GM06990 (cell line): ENCODE data around the gene CLDN24.

Experiments used
- DNase-seq: peaks from one replicate; pipeline ENCODE4 v3.0.0-alpha.2; 2011; ENCODE audit not compliant: insufficient read length; ENCODE audit errors: extremely low read depth
- H3K27me3 ChIP-seq: replicated peaks from 2 replicates; pipeline ENCODE4 v1.6.0; 2011; ENCODE audit warnings: low read length; ENCODE audit not compliant: control insufficient read depth, insufficient read depth
- H3K36me3 ChIP-seq: 2 replicates; pipeline ENCODE4 v1.5.1; 2011; ENCODE audit warnings: low read length; ENCODE audit not compliant: control insufficient read depth, insufficient read depth
- H3K4me3 ChIP-seq: replicated peaks from 2 replicates; pipeline ENCODE4 v1.5.1; 2011; ENCODE audit warnings: low read depth, mild to moderate bottlenecking, control low read depth, low read length
- CTCF ChIP-seq: IDR thresholded peaks from 2 replicates; pipeline ENCODE4 v1.5.1; 2011; ENCODE audit warnings: low read length, control low read depth, mild to moderate bottlenecking, inconsistent platforms; ENCODE audit not compliant: insufficient read depth, poor library complexity, severe bottlenecking

Gene CLDN24

GRCh38 chr4:183362916-183363542, 40.8 kb upstream of the CLDN24 start:
- TF ChIP-seq CTCF, result no peak
- Histone ChIP-seq H3K27me3 (no peaks in the 10 kb centered on the region), H3K36me3 (no peaks in the 10 kb centered on the region), H3K4me3 (no peak overlapping the region)
- DNase-seq, result no peak

GRCh38 chr4:183362036-183362435, 39.8 kb upstream of the CLDN24 start:
- Histone ChIP-seq H3K4me3 (no peak overlapping the region), H3K27me3 (no peaks in the 10 kb centered on the region), H3K36me3 (no peaks in the 10 kb centered on the region)
- DNase-seq, result no peak
- TF ChIP-seq CTCF, result no peak

GRCh38 chr4:183360161-183360919, 38.1 kb upstream of the CLDN24 start:
- no peak for TF ChIP-seq CTCF
- Histone ChIP-seq H3K27me3 (no peaks in the 10 kb centered on the region), H3K36me3 (no peaks in the 10 kb centered on the region), H3K4me3 (no peak overlapping the region)
- DNase-seq, result no peak

- Histone ChIP-seq H3K4me3 (no peak overlapping the region), H3K27me3 (no peaks in the 10 kb centered on the region), H3K36me3 (no peaks in the 10 kb centered on the region)
- TF ChIP-seq CTCF, result no peak
- no peak for DNase-seq
Observed at GRCh38 chr4:183358215-183358755, 36.1 kb upstream of the CLDN24 start.

- peaks cover 1% of the 10 kb centered on the region; the same call in 1 of the 2 replicates for H3K27me3 ChIP-seq
- H3K36me3 ChIP-seq, result no peaks in the 10 kb centered on the region
- TF ChIP-seq CTCF, result no peak
- H3K4me3 ChIP-seq, result no peak overlapping the region
- no peak for DNase-seq
Observed at GRCh38 chr4:183356931-183357675, 34.9 kb upstream of the CLDN24 start.
